ENCODE results near the gene ORAI3.

Gene ORAI3

DNA sequence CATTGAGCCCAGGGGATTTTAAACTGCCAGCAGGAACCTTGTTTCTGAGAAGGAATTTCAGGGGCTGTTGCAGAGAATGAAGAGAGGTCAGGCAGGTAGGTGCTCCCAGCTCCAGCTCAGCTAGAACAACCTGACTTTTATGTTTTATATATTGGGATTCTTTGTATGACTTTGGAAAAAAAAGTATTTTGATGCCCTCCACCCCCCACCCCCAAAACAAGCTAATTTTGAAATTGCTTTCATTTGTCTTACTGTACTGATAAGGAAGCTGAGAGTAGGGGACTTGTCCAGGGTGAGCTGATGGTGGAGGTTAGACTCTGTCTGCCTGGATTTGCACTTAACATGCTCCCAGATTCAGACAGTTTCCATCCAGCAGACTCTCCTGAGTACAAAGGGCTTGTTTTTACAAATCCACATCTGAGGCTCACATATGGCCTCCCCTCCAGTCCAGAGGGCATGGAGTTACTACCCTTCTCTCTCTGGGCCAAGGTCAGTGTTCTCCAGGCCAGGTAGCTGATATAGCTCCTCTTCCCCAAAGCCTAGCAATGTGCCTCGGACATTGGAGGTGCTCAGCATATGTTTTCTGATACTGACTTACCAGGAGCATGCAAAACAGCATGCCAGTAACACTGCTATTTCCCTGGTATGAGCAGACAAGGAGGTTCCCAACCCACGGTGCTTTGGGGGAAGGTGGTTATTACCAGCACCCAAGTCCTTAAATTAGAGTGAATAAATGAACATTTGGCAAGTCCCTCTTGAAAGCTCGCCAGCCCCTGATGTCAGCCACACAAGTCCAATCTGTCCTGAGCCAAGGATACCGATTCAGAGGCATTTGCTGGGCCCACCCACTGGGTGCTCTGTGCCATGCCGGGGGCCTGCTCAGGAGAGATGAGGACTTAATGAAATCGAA lies 50.2 kb downstream of the ORAI3 start:
- TF ChIP-seq, protein P1, sequence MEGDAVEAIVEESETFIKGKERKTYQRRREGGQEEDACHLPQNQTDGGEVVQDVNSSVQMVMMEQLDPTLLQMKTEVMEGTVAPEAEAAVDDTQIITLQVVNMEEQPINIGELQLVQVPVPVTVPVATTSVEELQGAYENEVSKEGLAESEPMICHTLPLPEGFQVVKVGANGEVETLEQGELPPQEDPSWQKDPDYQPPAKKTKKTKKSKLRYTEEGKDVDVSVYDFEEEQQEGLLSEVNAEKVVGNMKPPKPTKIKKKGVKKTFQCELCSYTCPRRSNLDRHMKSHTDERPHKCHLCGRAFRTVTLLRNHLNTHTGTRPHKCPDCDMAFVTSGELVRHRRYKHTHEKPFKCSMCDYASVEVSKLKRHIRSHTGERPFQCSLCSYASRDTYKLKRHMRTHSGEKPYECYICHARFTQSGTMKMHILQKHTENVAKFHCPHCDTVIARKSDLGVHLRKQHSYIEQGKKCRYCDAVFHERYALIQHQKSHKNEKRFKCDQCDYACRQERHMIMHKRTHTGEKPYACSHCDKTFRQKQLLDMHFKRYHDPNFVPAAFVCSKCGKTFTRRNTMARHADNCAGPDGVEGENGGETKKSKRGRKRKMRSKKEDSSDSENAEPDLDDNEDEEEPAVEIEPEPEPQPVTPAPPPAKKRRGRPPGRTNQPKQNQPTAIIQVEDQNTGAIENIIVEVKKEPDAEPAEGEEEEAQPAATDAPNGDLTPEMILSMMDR (IDR thresholded peaks at IDR 0.05; ENCODE audit: low read depth, low read length): no peak
- in situ Hi-C loops (cut with HindIII; ENCODE audit: low sequenced_read_pairs): no loop called here
- H3K4me3 ChIP-seq (ENCODE audit: low read depth, low read length): no peak overlapping the region
- no peak for DNase-seq (ENCODE audit: low read depth, low spot score)

DNA sequence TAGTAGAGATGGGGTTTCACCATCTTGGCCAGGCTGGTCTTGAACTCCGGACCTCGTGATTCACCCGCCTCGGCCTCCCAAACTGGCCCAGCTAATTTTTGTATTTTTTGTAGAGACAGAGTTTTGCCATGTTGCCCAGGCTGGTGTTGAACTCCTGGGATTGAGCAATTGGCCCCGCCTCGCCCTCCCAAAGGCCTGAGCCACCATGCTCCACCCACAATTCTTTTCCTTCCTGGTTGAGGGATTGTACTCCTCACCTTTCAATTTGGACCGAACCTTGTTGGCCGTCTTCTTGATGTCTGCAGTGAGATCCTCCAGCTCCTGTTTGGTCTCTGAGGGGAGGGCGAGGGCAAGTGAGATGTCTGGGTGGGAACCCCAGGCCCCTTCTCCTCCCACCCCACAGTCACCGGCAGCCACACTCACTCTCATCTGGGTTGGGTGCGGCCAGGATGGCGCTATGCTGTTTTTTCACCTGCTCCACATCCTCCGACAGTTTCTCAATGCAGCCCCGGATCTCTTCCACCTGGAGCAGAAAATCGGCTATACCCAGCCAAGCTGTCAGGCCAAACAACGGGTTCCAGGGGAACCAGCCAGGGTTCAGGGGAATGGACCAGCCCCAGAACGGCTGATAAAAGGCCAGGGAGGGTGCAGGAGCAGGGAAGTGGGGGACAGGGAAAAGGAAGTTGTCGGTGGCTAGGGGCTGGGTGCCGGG lies 52.0 kb downstream of the ORAI3 start:
- in situ Hi-C loops (cut with HindIII; ENCODE audit: low sequenced_read_pairs): no loop called here
- H3K4me3 ChIP-seq (ENCODE audit: low read depth, low read length): no peak overlapping the region
- DNase-seq (ENCODE audit: low read depth, low spot score): no peak
- TF ChIP-seq, protein P1 (IDR thresholded peaks at IDR 0.05; ENCODE audit: low read depth, low read length): no peak

DNA sequence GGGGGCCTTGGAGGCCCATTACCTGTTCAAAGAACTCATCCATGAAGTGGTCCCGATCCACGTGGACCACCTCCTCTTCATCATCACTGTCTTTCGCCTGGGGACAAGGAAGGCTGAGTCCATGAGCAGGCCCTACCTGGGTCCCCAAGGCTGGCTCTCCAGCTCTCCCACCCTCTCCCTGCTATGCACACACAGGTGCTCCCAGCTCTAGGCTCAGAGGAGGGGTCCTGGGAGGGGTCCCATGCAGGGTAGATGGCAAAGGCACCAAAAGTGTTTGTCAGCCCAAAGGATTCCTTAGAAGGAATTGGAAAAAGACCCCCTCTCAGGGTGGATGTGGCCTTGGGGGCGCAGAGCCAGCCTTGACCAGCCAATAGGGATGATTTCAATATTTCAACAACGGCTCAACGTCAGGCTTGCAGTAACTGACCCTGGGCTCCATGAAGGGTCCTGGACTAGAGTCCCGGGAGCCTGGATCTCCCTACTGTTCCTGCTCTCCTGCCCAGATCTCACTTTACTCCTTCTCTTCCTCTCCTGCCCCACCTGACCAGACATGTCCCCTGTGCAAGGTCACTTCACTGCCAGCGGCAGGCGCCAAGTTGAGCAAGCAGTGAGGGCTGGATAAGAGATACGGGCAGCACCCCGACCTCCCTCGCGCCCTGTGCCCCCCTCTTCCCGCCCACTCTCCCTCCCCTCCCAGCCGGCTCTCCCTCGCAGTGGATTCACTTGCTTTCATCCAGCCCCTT lies 52.8 kb downstream of the ORAI3 start:
- TF ChIP-seq, protein P1 (IDR thresholded peaks at IDR 0.05; ENCODE audit: low read depth, low read length): no peak
- in situ Hi-C loops (cut with HindIII; ENCODE audit: low sequenced_read_pairs): no loop called here
- no peak for DNase-seq (ENCODE audit: low read depth, low spot score)
- H3K4me3 ChIP-seq (ENCODE audit: low read depth, low read length): no peak overlapping the region

DNA sequence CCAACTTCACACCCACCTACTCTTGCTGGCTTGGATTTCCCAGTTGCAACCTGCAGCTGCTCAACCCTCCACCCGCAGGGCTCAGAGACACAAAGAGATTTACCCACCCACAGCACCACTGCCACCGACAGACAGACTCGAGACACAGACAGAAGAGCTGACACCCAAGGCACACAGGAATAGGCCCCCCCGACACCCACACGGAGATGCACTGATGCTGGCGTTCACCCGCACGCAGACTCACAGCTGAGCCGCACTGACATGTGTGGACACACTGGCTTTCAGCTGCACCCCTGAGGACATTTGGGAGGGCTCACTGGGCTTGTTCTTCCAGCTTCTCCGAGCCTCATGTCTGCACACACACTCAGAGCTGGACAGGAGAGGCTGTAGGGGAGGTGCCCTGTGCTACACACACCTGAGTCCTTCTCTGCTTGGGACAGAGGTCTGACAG lies 53.4 kb downstream of the ORAI3 start:
- no peak for DNase-seq (ENCODE audit: low read depth, low spot score)
- TF ChIP-seq, protein P1 (IDR thresholded peaks at IDR 0.05; ENCODE audit: low read depth, low read length): no peak
- in situ Hi-C loops (cut with HindIII; ENCODE audit: low sequenced_read_pairs): no loop called here
- H3K4me3 ChIP-seq (ENCODE audit: low read depth, low read length): no peak overlapping the region

DNA sequence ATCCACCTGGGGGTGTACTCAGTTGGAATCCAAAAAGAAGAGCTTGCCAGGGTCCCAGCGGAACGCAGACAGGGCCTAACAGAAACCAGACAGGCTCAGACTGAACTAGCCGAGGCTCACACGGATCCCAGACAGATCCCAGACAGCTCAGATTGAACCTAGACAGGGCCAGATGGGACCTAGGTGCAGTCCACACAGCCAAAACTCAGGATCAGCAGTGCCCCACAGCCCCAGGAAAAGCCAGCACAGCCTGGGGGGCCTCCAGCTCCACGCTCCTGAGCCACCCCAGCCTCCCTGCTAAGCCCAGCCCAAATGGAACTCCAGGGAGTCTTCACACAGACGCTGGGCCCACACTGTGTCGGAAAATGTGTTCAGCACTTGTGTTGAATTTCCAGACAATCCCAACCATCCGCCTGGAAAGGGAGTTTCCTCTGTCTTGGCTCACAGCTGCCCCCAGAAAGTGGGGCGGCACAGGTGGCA lies 54.0 kb downstream of the ORAI3 start:
- TF ChIP-seq, protein P1 (IDR thresholded peaks at IDR 0.05; ENCODE audit: low read depth, low read length): no peak
- in situ Hi-C loops (cut with HindIII; ENCODE audit: low sequenced_read_pairs): no loop called here
- no peak overlapping the region for H3K4me3 ChIP-seq (ENCODE audit: low read depth, low read length)
- DNase-seq (ENCODE audit: low read depth, low spot score): no peak

DNA sequence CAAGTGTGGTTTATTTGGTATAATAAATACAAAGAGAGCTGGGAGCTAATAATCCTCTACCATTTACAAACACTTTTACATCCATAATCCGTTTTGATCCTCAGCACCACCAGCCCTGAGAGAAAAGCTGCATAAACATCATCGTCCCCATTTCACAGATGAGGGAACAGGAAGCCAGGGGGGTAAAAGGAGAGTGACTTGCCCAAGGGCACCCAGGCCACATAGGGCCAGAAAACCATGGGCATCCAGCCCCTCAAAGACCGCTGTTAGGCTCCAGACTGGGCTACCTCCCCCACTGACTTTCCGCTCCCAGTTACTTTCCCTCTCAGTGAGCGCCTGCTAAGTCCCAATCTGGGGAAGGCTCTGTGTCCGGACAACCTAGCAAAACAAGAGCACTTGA lies 54.9 kb downstream of the ORAI3 start:
- in situ Hi-C loops (cut with HindIII; ENCODE audit: low sequenced_read_pairs): no loop called here
- TF ChIP-seq, protein P1 (IDR thresholded peaks at IDR 0.05; ENCODE audit: low read depth, low read length): no peak
- no peak overlapping the region for H3K4me3 ChIP-seq (ENCODE audit: low read depth, low read length)
- no peak for DNase-seq (ENCODE audit: low read depth, low spot score)
